CD4-positive, alpha-beta T cell (primary cell): Measurements from ENCODE around the gene SNX25. TPM values are rescaled to one million over a fixed set of nuclear protein-coding genes. Genes with fewer than 3 reads are reported as not detected.
A peak's percentile ranks its signal among the peaks of the same experiment; 100 is the strongest.

ENCODE experiments used
- ATAC-seq: fragments of 200-7000 bp; cut with Tn5 transposase; one replicate; pipeline ENCODE4 v1.10.0; 2022; ENCODE audit warnings: mild to moderate bottlenecking; ENCODE audit not compliant: poor library complexity
- CTCF ChIA-PET: fragments of 350-600 bp; sonication (Branson Sonifier 250); formaldehyde crosslinking; loops from one replicate; lab custom pipeline; 2021; ENCODE audit warnings: antibody characterized with exemption, inconsistent platforms; lab: Charles Lee
- POLR2A ChIA-PET: fragments of 350-600 bp; sonication (Branson Sonifier 250); formaldehyde crosslinking; loops from one replicate; lab custom pipeline; 2021; ENCODE audit warnings: antibody characterized with exemption, inconsistent platforms; lab: Charles Lee
- DNase-seq, 14 experiments: peaks; one replicate each; pipeline ENCODE4 v3.0.0-alpha.2; 2013 to 2020; ENCODE audit warnings: mixed read lengths in 2 of 14
- H3K27ac ChIP-seq, 2 donors: one replicate each; pipeline versions ENCODE4 v1.5.1 to v1.7.0; 2013; ENCODE audit warnings: low read length in 2 of 2, low read depth in 1 of 2, mild to moderate bottlenecking in 1 of 2
- H3K27me3 ChIP-seq, 2 experiments: 1 replicate in 1 of 2; 2 replicates in 1 of 2; pipeline versions ENCODE4 v1.6.1 to v1.7.0; 2013; ENCODE audit warnings: low read length in 2 of 2, control low read depth in 1 of 2, mild to moderate bottlenecking in 1 of 2, moderate library complexity in 1 of 2; ENCODE audit not compliant: insufficient read depth in 2 of 2, control insufficient read depth in 1 of 2
- H3K36me3 ChIP-seq: one replicate; pipeline ENCODE4 v1.6.1; 2013; ENCODE audit warnings: low read length, control low read depth; ENCODE audit not compliant: insufficient read depth
- H3K4me1 ChIP-seq: one replicate; pipeline ENCODE4 v1.6.1; 2013; ENCODE audit warnings: low read length, control low read depth; ENCODE audit not compliant: insufficient read depth
- H3K4me3 ChIP-seq: one replicate; pipeline ENCODE4 v1.5.1; 2013; ENCODE audit warnings: mild to moderate bottlenecking, low read length, moderate library complexity
- H3K9me3 ChIP-seq, 2 experiments: 1 replicate in 1 of 2; 2 replicates in 1 of 2; pipeline versions ENCODE4 v1.6.1 to v1.7.0; 2013; ENCODE audit warnings: low read length in 2 of 2, mild to moderate bottlenecking in 2 of 2, control low read depth in 1 of 2, moderate library complexity in 1 of 2; ENCODE audit not compliant: control insufficient read depth in 1 of 2, insufficient read depth in 1 of 2
- H3K27ac Mint-ChIP-seq: one replicate; pipeline ENCODE4 v1.8.0; 2020; ENCODE audit warnings: mixed read lengths
- H3K27me3 Mint-ChIP-seq: one replicate; pipeline ENCODE4 v1.8.0; 2021; ENCODE audit warnings: mixed read lengths
- H3K36me3 Mint-ChIP-seq: one replicate; pipeline ENCODE4 v1.8.0; 2021; ENCODE audit warnings: low read depth, mixed read lengths
- H3K4me1 Mint-ChIP-seq: one replicate; pipeline ENCODE4 v1.8.0; 2021; ENCODE audit warnings: low read depth, mixed read lengths
- H3K4me3 Mint-ChIP-seq: one replicate; pipeline ENCODE4 v1.8.0; 2020; ENCODE audit warnings: mild to moderate bottlenecking, mixed read lengths
- H3K9me3 Mint-ChIP-seq: one replicate; pipeline ENCODE4 v1.8.0; 2020; ENCODE audit warnings: mixed read lengths
- intact Hi-C, 2 experiments: fragments of 100-400 bp; cut with DNase I in 1 of 2; cut with micrococcal nuclease in 1 of 2; formaldehyde crosslinking; loops; one replicate each; pipeline versions ENCODE4 v1.15.1 to v1.9.0; 2023 to 2025; cut with DNase I, micrococcal nuclease
- total RNA-seq, 174 experiments: library from RNA in 2 of 174; stranded (reverse) in 2 of 174; gene quantifications; one replicate each; pipeline ENCODE4 v1.2.3 and lab custom pipeline; 2021 to 2026
- TF ChIP-seq, protein P1 (sequence below): fragments of 200-600 bp; IDR thresholded peaks from one replicate; pipeline ENCODE4 v1.8.0; 2022; ENCODE audit warnings: antibody characterized with exemption, mild to moderate bottlenecking

The SNX25 gene
- total RNA-seq, 2 experiments from 2014 or later, result 7.9 to 9.1 TPM

- intact Hi-C loops, result loop anchor here in 1 of 2 experiments (5.0 kb wide), 1 partner anchor 735 kb away; no protein-coding TSS in a partner anchor
- TF ChIP-seq, protein P1, sequence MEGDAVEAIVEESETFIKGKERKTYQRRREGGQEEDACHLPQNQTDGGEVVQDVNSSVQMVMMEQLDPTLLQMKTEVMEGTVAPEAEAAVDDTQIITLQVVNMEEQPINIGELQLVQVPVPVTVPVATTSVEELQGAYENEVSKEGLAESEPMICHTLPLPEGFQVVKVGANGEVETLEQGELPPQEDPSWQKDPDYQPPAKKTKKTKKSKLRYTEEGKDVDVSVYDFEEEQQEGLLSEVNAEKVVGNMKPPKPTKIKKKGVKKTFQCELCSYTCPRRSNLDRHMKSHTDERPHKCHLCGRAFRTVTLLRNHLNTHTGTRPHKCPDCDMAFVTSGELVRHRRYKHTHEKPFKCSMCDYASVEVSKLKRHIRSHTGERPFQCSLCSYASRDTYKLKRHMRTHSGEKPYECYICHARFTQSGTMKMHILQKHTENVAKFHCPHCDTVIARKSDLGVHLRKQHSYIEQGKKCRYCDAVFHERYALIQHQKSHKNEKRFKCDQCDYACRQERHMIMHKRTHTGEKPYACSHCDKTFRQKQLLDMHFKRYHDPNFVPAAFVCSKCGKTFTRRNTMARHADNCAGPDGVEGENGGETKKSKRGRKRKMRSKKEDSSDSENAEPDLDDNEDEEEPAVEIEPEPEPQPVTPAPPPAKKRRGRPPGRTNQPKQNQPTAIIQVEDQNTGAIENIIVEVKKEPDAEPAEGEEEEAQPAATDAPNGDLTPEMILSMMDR, result no peak
- H3K27me3 Mint-ChIP-seq, result no peaks in the 10 kb centered on the region
- peaks cover 14% of the 10 kb centered on the region for H3K36me3 Mint-ChIP-seq
- no peaks in the 10 kb centered on the region for H3K9me3 Mint-ChIP-seq
- Histone ChIP-seq H3K9me3 (no peaks in the 10 kb centered on the region), H3K36me3 (no peaks in the 10 kb centered on the region), H3K4me3 (no peak overlapping the region), H3K27me3 (no peaks in the 10 kb centered on the region), H3K27ac (no peak overlapping the region), H3K4me1 (peaks cover 23% of the 10 kb centered on the region)
- ATAC-seq (no peak), DNase-seq (no peak)
- CTCF ChIA-PET, result interaction anchor here (1.0 kb wide), 1 partner anchor 20 kb away, joined by 3 read pairs; no protein-coding TSS in a partner anchor
- H3K4me1 Mint-ChIP-seq, result peaks cover 33% of the 10 kb centered on the region
- H3K27ac Mint-ChIP-seq, result no peak overlapping the region
- peak overlapping the region; percentile 23 for H3K4me3 Mint-ChIP-seq
- POLR2A ChIA-PET, result interaction anchor here (0.6 kb wide), 1 partner anchor 31 kb away, joined by 4 read pairs; no protein-coding TSS in a partner anchor
Measured at GRCh38 chr4:185212581-185212980, 3.2 kb downstream of the SNX25 start.

GRCh38 chr4:185213877-185214276 is 4.5 kb downstream of the SNX25 start:
- peaks cover 17% of the 10 kb centered on the region for H3K4me1 ChIP-seq
- no peak overlapping the region for H3K27ac ChIP-seq
- no peaks in the 10 kb centered on the region for H3K9me3 Mint-ChIP-seq
- POLR2A ChIA-PET, result no interaction called here
- H3K27me3 ChIP-seq, result no peaks in the 10 kb centered on the region
- TF ChIP-seq, protein P1, result no peak
- intact Hi-C loops, result loop anchor here in 1 of 2 experiments (5.0 kb wide), 1 partner anchor 737 kb away; no protein-coding TSS in a partner anchor
- no peak overlapping the region for H3K4me3 ChIP-seq
- no peak overlapping the region for H3K27ac Mint-ChIP-seq
- peaks cover 12% of the 10 kb centered on the region for H3K36me3 Mint-ChIP-seq
- peak overlapping the region; percentile 43 for H3K4me3 Mint-ChIP-seq
- no peaks in the 10 kb centered on the region for H3K36me3 ChIP-seq
- no peak for ATAC-seq
- no peaks in the 10 kb centered on the region for H3K27me3 Mint-ChIP-seq
- H3K4me1 Mint-ChIP-seq, result peaks cover 28% of the 10 kb centered on the region
- H3K9me3 ChIP-seq, result no peaks in the 10 kb centered on the region
- DNase-seq, result no peak
- CTCF ChIA-PET, result no interaction called here

DNA sequence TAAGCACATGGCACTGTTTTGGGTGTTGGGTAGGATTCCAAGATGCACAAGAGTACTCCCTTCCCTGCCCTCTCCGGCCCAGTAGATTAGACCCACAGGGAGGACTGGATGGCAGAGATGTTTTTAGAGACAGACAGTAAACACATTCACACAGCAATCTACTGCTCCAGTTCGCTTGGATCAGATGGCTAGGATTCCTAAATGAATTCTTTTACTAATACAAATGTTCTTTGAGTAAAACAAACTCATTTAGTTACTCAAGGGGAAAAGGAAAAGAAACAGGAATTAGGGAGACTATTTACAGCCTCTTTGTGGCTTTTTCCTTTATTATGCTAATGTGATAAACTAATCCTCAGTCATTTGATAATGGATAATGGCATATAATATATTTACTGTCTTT is 5.9 kb downstream of the SNX25 start:
- Histone ChIP-seq H3K36me3 (no peaks in the 10 kb centered on the region), H3K27ac (no peak overlapping the region), H3K9me3 (no peaks in the 10 kb centered on the region), H3K27me3 (no peaks in the 10 kb centered on the region), H3K4me1 (peaks cover 14% of the 10 kb centered on the region), H3K4me3 (no peak overlapping the region)
- Mint-ChIP-seq H3K4me3 (no peak overlapping the region), H3K36me3 (peaks cover 8% of the 10 kb centered on the region), H3K27ac (no peak overlapping the region), H3K4me1 (peaks cover 31% of the 10 kb centered on the region), H3K9me3 (no peaks in the 10 kb centered on the region), H3K27me3 (no peaks in the 10 kb centered on the region)
- CTCF ChIA-PET, result no interaction called here
- DNase-seq (no peak), ATAC-seq (no peak)
- POLR2A ChIA-PET, result no interaction called here
- TF ChIP-seq, protein P1, result no peak
- intact Hi-C loops, result no loop called here
